IPS-18c (cell line): Measurements from ENCODE around the gene TENM4.

Experiments
- H3K4me3 ChIP-seq: 2 replicates; pipeline ENCODE4 v1.7.0; 2013; ENCODE audit warnings: low read depth, mild to moderate bottlenecking, low read length, moderate library complexity; ENCODE audit not compliant: insufficient read depth
- H3K9me3 ChIP-seq: one replicate; pipeline ENCODE4 v1.6.1; 2013; ENCODE audit warnings: mild to moderate bottlenecking, low read length, moderate library complexity; ENCODE audit not compliant: control insufficient read depth, insufficient read depth

TENM4 gene

DNA sequence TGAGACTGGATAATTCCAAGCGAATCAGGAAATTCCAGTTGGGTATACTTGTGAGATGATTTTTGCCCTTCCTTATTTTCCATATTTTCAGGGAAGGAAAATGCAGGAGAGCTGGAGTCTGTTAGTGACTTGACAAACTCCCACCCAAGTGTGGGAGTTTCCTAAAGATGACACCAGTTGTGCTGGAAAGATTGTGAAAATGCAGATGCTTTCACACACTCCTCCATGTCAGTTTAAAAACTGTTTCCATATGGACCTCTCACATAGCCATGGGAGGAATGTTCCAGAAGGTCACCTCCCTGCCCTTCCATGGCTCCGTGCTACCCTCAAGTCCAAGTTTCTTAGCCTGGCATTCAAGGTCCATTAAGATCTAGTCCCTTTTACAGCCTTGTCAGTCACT is 515.4 kb downstream of the TENM4 start:
- Histone ChIP-seq H3K4me3 (no peak overlapping the region), H3K9me3 (no peaks in the 10 kb centered on the region)

DNA sequence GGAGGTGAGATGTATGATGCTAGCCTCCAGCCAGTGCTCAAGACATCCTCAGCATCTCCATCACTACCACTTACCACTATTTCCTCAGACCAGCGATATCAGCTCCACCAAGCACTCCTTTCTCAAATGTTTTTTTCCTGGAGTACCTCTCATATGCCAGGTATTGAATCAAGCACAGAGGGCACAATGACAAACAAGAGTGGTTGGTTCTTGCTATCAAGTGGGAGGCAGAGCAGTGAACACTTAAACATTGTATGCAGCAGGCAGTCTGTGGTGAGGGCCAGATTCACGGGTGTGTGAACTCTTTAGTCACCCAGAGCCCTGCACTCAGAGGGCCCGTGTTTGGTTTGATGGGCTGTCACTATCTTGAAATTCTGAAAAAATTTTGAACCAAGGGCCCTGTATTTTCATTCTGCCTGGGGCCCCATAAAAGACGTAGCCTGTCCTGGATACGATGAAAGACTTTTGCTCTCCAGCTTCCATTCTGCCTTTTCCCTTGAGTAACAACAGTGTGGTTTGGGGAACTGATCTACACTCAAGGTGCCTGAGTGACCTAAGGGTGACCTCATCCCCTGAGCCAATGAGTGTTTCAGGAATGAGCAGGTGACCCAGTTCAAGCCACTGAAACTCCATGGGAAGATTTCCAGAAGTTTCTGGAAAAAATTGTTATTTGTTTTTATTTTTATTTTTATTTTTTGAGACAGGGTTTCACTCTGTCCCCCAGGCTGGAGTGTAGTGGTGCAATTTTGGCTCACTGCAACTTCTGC is 517.8 kb downstream of the TENM4 start:
- Histone ChIP-seq H3K9me3 (no peaks in the 10 kb centered on the region), H3K4me3 (no peak overlapping the region)

DNA sequence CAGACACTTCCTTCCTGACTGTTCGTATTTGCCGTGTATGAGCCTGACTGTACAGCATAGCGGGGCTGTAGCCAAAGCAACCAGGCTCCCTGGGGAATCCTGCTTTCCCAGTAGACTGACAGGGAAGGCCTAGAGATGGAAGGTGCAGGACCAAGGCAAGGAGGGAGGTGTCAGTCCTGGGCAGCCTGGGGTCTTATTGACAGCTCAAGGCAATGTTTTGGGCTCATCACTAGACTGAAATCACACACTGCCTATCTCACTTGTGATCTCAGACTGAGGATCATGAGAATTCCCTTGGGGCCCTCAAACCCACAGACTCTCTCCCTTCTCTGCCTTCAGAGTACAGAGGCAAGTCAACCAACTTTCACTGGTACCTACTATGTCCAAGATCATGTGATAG is 519.3 kb downstream of the TENM4 start:
- no peaks in the 10 kb centered on the region for H3K9me3 ChIP-seq
- no peak overlapping the region for H3K4me3 ChIP-seq

DNA sequence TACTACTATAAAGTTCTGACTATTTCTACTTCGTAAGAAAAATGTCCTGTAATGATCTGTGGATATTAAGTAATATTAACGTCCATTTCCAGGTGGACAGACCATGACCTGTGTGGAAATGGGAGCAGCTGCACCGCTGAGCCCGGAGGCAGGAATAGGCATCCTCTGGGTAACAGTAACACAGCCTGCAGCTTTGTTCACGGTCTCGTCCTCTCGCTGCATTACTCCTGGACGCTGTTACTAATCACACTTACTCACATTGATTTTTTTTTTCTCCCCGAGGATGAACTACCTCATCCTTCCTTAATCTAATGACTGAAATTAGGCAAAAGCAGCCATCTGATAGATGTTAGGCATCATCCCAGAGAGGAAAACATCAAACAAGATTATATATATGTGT is 520.5 kb downstream of the TENM4 start:
- Histone ChIP-seq H3K4me3 (no peak overlapping the region), H3K9me3 (no peaks in the 10 kb centered on the region)

DNA sequence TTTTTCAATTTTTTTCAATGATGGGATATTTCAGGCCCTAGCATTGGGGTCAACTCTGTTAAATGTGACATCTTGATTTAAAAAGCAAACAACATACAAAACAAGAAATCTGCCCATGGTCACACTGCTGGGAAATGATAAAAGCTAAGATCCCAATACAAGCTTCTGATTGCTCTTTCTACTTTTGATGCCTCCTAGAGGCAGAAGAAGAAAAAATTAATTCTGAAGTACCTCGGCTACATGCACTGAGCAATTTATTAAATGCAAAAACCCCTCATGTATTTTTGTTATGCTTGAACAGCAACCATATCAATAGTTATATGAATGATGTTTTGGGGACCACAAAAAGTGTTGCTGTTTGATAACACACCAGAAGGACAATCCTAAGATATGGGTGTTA is 524.1 kb downstream of the TENM4 start:
- Histone ChIP-seq H3K4me3 (no peak overlapping the region), H3K9me3 (no peaks in the 10 kb centered on the region)

DNA sequence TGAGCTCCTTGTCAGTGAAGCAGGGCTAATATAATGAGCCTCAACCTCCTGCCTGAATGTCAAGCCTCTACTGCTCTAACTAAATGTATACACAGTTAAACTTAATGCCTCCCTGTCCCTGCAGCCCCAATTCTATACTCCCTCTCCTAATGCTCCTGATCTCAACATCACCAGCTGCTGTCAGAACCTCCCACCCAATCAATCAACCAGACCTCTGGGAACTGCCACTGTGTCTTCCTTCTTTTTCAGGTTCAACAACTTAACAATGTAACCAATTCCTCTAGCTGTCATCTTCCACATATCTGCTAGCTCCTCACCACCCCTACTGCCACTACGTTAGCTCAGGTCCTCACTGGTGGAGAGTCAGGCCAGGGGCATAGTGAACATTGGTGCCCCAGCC is 526.3 kb downstream of the TENM4 start:
- no peak overlapping the region for H3K4me3 ChIP-seq
- H3K9me3 ChIP-seq: no peaks in the 10 kb centered on the region

DNA sequence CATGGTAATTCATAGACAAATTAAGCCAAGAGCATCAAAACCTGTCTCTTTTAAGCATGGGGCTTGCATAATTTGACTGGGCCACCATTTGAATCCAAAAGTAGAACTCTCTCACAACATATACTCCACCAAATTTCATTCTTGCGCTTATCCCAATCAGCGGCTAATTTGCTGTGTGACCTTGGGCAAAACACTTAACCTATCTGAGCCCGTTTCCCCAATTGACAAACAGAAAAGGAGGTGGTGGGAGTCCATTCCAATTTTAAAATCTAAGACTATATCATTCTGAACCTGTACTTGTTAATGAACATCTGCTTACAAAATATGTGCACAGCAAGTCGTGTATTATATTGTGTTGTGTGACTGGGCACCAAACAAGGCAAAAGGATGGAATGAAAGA is 528.1 kb downstream of the TENM4 start:
- Histone ChIP-seq H3K4me3 (no peak overlapping the region), H3K9me3 (no peaks in the 10 kb centered on the region)

DNA sequence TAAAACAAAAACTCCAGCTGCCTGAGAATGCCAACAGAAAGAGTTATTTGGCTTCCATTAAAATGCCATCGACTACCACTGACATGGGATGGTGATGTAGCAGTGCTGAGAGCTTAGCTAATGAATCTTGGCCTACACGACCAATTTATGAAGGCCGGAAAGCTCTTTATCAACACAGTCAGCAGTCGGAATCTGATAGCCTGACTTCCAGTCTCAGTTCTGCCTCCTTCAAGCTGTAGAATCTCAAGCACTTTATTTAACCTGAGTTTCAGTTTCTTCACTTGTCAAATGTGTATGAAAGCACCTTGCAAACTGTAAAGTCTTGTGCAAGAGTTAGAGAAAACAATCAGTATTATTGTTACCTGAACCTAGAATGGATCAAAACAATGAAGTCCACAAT is 530.5 kb downstream of the TENM4 start:
- no peaks in the 10 kb centered on the region for H3K9me3 ChIP-seq
- no peak overlapping the region for H3K4me3 ChIP-seq

DNA sequence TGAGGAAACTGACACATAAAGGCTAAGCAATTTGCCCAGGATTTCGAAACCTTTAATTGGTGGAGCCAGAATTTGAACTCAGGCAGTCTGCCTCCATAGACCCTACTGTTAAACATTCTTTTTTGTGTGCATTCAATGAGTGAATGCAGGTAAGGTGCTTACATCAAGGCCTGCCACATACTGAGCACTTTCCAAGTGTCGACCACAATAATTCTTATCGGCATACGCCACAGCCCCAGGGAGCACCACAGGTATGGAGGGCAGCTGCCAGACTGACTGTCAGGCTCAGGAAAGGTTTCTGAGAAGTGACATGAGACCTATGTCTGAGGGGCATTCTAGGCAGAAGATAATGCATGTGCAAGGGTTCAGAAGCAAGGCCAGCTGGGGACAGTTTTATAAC is 531.4 kb downstream of the TENM4 start:
- no peak overlapping the region for H3K4me3 ChIP-seq
- no peaks in the 10 kb centered on the region for H3K9me3 ChIP-seq

DNA sequence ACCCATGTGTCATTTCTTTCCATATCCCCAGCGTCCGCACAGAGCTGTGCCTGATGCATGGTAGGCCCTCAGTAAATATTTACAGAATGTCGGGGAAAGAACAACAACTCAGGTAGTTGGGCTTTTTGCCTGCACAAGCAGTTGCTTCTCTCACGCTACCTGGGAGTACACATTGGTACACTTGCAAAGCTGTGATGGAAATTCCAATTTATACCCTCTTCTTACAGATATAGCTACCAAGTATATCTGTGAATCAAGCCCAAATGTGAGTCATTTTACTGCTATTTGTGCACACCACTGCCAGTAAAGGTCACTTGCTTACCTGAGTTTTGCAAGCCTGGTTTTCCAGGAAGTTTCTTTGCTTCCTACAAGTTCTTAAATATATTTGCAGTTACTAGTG is 533.2 kb downstream of the TENM4 start:
- H3K9me3 ChIP-seq: no peaks in the 10 kb centered on the region
- H3K4me3 ChIP-seq: no peak overlapping the region

DNA sequence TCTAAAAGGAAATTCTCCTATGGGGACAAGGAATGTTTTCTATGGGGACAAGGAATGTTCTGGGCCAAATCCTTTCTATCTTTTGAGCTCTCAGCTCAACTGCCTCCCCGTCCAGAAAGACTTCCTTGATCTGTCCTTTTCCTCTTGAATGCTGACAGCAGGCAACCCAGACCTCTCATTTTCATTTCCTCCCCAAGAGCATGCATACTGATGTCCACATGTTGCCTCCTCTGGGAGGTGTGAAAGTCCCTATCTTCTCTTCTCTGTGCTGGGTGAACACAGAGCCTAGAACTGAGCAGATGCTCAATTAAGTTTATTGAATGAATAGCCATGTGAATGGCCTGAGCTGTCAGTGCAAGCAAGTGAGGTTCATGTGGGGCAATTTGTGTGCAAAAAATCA is 534.3 kb downstream of the TENM4 start:
- Histone ChIP-seq H3K9me3 (no peaks in the 10 kb centered on the region), H3K4me3 (no peak overlapping the region)

DNA sequence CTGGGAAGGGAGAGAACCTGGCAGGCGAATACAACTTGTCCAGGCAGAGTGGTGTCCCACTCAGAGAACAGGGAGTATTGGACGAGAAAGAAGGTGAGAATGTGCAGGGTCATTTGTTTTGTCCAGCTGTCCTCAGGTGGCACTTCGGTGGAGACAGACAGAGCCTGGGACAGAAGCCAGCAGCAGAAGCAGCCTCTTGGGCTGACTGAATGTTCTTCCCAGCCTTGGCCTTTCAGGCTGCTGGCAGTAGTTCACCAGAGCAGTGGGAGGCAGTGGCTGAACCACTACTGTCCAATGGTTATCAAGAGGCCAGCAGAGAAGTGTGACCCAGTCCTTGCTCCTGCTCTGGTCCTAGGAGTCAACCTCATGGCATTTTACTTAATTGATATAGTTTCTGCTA is 535.1 kb downstream of the TENM4 start:
- Histone ChIP-seq H3K9me3 (no peaks in the 10 kb centered on the region), H3K4me3 (no peak overlapping the region)

DNA sequence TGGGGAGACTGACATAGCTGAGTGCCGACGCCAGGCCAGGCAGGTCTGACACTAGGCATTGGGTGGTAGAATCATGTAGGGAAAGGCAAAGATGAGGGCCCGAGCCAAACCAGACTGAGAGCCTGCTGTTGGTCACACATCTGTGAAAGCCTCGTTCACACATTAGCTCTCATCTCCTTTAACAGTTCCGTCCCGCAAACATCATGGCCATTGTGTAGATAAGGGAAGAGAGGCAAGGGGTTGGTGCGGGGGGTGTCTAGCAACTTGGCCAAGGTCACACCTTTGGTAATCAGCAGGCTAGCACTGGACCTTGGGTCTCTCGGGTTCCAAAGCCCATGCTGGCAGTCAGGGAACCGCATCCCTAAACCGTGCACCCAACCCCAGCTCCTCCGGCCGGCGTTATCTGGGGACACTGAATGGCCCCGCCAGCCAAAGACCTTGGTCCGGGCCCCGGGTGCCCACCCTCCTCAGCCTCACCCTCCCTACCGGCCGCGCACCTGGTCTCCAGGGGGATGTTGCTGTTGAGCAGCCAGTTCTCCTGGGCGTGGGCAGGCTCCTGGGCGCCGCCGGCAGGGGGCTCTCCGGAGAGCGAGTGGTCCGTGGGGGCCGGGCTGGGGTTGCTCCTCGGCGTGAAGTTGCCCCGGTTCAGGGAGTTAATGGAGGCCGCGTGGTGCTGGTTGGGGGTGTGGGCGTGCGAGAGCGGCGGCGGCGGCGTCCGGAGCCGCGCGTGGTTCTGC is 537.9 kb downstream of the TENM4 start:
- Histone ChIP-seq H3K4me3 (no peak overlapping the region), H3K9me3 (no peaks in the 10 kb centered on the region)

DNA sequence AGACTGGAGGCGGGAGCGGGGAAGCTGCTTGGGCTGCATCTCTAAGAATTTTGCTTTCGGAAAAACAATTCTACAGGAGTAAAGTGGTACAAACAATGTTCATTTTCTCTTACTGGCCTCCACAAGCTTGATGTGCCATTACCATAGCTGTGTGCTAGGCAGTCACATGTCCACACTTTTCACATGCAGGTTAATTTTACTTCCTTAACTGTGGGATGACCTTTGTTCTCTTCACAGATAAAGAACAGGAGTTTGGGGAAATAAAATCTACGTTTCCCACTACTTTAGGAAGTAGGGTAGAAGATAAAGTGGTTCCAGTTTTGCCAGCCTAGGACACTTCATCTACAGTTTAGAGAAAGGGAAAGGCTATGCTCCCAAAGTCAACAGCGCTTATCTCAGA is 539.0 kb downstream of the TENM4 start:
- no peaks in the 10 kb centered on the region for H3K9me3 ChIP-seq
- H3K4me3 ChIP-seq: no peak overlapping the region

DNA sequence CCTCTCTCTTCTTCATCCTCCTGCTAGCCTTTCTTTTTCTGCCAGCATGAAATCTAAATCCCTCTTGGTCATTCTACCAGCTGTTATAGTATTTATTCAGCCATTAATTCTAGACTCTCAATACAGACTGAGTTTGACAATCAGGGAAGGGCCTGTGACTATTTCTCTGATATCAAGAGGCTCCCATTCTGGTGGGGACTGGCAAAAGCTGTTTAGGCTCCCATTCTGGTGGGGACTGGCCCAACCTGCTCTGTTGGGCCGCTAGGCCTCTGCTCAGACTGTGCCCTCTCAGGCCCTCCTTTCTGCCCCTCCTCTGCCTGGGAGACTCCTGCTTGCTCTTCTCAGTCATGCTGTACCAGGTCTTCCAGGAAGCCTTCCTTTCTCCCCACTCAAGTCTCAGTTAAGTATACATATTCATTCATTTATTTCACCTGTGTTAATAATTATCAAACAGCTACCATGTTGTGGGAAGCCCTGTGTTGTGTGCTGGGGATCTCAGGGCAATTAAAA is 542.5 kb downstream of the TENM4 start:
- Histone ChIP-seq H3K9me3 (no peaks in the 10 kb centered on the region), H3K4me3 (no peak overlapping the region)

DNA sequence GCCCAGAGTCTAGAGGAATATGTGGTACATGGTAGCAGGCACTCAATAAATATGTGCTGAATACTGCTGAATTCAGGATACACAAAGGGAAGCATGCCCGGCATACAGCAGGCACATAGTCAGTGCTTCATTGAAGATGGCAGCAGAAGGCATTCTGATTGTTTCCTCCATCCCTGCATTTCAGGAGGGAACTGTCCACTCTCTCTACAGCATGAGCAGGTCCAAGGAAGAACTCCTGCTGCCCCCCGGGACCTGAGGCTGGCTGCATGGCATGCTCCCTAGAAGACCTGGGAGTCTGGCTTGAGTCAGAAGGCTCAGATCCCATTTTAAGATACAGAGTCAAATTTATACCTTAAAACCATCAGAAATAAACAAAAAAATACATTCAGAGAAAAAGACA is 546.8 kb downstream of the TENM4 start:
- H3K9me3 ChIP-seq: no peaks in the 10 kb centered on the region
- no peak overlapping the region for H3K4me3 ChIP-seq

DNA sequence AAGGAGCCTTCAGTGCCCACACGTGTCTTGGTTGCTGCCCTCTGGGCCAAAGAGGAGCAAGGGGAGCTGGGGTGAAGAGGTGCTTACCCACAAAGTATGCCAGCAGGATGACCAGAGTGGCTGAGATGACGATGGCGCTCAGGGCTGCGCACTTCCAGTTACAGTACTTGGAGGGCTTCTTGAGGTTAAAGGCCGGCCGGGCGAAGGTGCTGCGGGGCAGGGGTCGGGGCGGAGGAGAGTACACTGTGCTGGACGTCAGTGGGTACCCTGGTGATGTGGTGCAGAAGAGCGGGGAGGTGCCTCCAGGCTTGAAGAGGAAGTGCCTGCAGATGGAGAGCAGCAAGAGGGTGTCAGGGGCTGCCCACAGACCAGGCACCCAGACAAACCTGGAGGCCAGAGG is 551.1 kb downstream of the TENM4 start:
- Histone ChIP-seq H3K9me3 (no peaks in the 10 kb centered on the region), H3K4me3 (no peak overlapping the region)

DNA sequence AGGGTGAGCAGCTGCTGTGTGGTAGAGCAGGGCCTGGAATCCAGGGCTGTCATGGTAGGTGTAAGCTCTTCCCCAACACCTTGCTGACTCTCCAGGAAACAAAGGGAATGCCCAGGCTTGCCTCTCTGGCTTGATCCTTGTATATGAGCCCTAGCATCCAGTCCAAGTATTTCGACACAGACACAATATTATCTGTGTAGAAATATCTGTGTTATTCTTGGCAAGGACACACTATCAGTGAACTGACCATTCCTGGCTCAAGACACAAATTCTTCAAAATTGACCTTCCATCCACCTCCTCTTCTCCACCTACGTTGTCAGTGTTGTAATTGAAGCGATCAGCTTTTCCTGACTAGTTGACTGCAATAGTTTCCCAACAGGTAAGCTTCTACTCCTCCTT is 554.2 kb downstream of the TENM4 start:
- Histone ChIP-seq H3K4me3 (no peak overlapping the region), H3K9me3 (no peaks in the 10 kb centered on the region)
